22Rv1 (cell line): ENCODE data around the gene UBALD1.

Experiments
- ZFX ChIP-seq: fragments of 450-650 bp; IDR thresholded peaks from 2 replicates; pipeline ENCODE4 v1.6.1; 2017; ENCODE audit warnings: antibody characterized with exemption, borderline replicate concordance
- TF ChIP-seq, protein P1 (sequence below): fragments of 450-650 bp; IDR thresholded peaks from 2 replicates; pipeline ENCODE4 v1.5.1; 2017; ENCODE audit warnings: mild to moderate bottlenecking

DNA sequence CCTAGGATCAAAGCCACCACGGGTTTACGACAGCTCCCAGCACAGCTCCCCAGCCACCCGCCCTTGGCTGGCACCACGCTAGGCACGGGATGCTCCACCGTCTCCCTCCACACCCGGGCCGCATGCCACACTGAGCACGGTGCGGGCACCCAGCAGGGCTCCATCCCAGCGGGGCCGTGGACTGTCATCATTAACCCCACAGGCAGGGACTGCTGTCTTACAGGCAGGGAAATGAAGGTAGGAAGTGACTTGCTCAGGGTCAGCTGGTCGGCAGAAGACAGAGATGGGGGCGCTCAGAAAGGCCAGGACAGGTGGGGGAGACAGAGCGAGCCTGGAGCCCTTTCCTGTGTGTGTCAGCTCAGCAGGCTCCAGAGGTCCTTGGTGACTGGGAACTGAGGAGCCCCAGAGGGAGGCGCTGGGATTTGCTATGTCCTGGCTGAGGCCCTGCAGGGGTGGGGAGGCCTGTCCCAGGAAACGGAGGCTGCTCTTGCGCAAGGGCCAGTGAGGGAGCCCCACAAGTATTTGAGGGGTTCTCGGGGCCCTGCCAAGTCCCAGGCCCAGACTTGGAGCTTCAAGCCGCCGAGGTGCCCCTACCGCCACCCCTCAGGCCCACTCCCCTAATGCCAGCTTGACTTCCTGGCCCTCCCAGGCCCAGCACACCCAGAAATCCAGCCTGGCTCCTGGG, 3.2 kb downstream of the UBALD1 start:
- TF ChIP-seq, protein P1, sequence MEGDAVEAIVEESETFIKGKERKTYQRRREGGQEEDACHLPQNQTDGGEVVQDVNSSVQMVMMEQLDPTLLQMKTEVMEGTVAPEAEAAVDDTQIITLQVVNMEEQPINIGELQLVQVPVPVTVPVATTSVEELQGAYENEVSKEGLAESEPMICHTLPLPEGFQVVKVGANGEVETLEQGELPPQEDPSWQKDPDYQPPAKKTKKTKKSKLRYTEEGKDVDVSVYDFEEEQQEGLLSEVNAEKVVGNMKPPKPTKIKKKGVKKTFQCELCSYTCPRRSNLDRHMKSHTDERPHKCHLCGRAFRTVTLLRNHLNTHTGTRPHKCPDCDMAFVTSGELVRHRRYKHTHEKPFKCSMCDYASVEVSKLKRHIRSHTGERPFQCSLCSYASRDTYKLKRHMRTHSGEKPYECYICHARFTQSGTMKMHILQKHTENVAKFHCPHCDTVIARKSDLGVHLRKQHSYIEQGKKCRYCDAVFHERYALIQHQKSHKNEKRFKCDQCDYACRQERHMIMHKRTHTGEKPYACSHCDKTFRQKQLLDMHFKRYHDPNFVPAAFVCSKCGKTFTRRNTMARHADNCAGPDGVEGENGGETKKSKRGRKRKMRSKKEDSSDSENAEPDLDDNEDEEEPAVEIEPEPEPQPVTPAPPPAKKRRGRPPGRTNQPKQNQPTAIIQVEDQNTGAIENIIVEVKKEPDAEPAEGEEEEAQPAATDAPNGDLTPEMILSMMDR: no peak
- no peak for TF ChIP-seq ZFX
